GM23338 (cell line): ENCODE results near the gene SLC19A2. TPM values are rescaled to one million over a fixed set of nuclear protein-coding genes. Genes with fewer than 3 reads are reported as not detected.

ENCODE experiments used
- ATAC-seq: fragments of 200-7000 bp; cut with Tn5 transposase; 3 replicates; pipeline ENCODE4 v1.9.1; 2020
- DNase-seq: peaks from one replicate; pipeline ENCODE4 v3.0.0-alpha.2; 2015; ENCODE audit warnings: low spot score
- H2AFZ ChIP-seq: fragments of 200-600 bp; sonication (generic); 2 replicates; pipeline ENCODE4 v1.8.0; 2016; ENCODE audit warnings: antibody characterized with exemption, mild to moderate bottlenecking, moderate library complexity
- H3F3A ChIP-seq: fragments of 200-600 bp; sonication (generic); replicated peaks from 2 replicates; pipeline ENCODE4 v1.8.0; 2017; ENCODE audit warnings: antibody characterized with exemption, mixed run types, low read depth
- H3K27ac ChIP-seq: fragments of 200-600 bp; sonication (generic); 2 replicates; pipeline ENCODE4 v1.6.1; 2016; ENCODE audit warnings: low read depth
- H3K27me3 ChIP-seq: fragments of 200-600 bp; sonication (generic); 2 replicates; pipeline ENCODE4 v1.8.0; 2016; ENCODE audit warnings: mild to moderate bottlenecking, mixed run types, moderate library complexity; ENCODE audit not compliant: insufficient read depth
- H3K36me3 ChIP-seq: fragments of 200-600 bp; sonication (generic); 2 replicates; pipeline ENCODE4 v1.8.0; 2016; ENCODE audit warnings: mild to moderate bottlenecking; ENCODE audit not compliant: insufficient read depth
- H3K4me1 ChIP-seq: fragments of 200-600 bp; sonication (generic); 2 replicates; pipeline ENCODE4 v1.8.0; 2016; ENCODE audit warnings: mild to moderate bottlenecking, moderate library complexity; ENCODE audit not compliant: insufficient read depth
- H3K4me2 ChIP-seq: fragments of 200-600 bp; sonication (generic); 2 replicates; pipeline ENCODE4 v1.7.1; 2017; ENCODE audit warnings: mixed run types
- H3K4me3 ChIP-seq: fragments of 200-600 bp; sonication (generic); 2 replicates; pipeline ENCODE4 v1.6.1; 2016; ENCODE audit warnings: mixed run types
- H3K79me2 ChIP-seq: fragments of 200-600 bp; sonication (generic); replicated peaks from 2 replicates; pipeline ENCODE4 v1.8.0; 2017; ENCODE audit warnings: mild to moderate bottlenecking; ENCODE audit not compliant: insufficient read depth
- H3K9me2 ChIP-seq: fragments of 200-600 bp; sonication (generic); 2 replicates; pipeline ENCODE4 v1.8.0; 2017; ENCODE audit not compliant: insufficient read depth
- H4K20me1 ChIP-seq: fragments of 200-600 bp; sonication (generic); replicated peaks from 2 replicates; pipeline ENCODE4 v1.8.0; 2017; ENCODE audit warnings: mild to moderate bottlenecking; ENCODE audit not compliant: insufficient read depth
- H3K27ac Mint-ChIP-seq: 2 replicates; pipeline ENCODE4 v1.8.0; 2020; ENCODE audit warnings: inconsistent platforms, mild to moderate bottlenecking, moderate library complexity, mixed read lengths
- H3K27me3 Mint-ChIP-seq: 3 replicates; pipeline ENCODE4 v1.8.0; 2022; ENCODE audit warnings: low read depth, mild to moderate bottlenecking, moderate library complexity, mixed read lengths, inconsistent platforms; ENCODE audit not compliant: insufficient read depth, poor library complexity
- H3K36me3 Mint-ChIP-seq: 3 replicates; pipeline ENCODE4 v1.8.0; 2021; ENCODE audit warnings: low read depth, mild to moderate bottlenecking, inconsistent platforms, moderate library complexity, mixed read lengths
- H3K4me1 Mint-ChIP-seq: 3 replicates; pipeline ENCODE4 v1.8.0; 2020; ENCODE audit warnings: mild to moderate bottlenecking, inconsistent platforms, mixed read lengths
- H3K4me3 Mint-ChIP-seq: 3 replicates; pipeline ENCODE4 v1.8.0; 2021; ENCODE audit warnings: moderate library complexity, mild to moderate bottlenecking, inconsistent platforms, mixed read lengths
- H3K9me3 Mint-ChIP-seq: 3 replicates; pipeline ENCODE4 v1.8.0; 2020; ENCODE audit warnings: moderate library complexity, mild to moderate bottlenecking, inconsistent platforms, mixed read lengths
- CREB1 ChIP-seq: fragments of 250-450 bp; sonication (Bioruptor Pico); IDR thresholded peaks from 2 replicates; pipeline ENCODE4 v1.5.0; 2020; ENCODE audit warnings: low read depth, mild to moderate bottlenecking, moderate library complexity
- ETS1 ChIP-seq: IDR thresholded peaks from 2 replicates; pipeline ENCODE4 v1.6.1; 2016; ENCODE audit warnings: antibody characterized with exemption
- EZH2 ChIP-seq: fragments of 200-600 bp; sonication (generic); IDR thresholded peaks from one replicate; pipeline ENCODE4 v1.8.0; 2017; ENCODE audit warnings: antibody characterized with exemption, mild to moderate bottlenecking, low read depth; ENCODE audit not compliant: unreplicated experiment
- EZH2phosphoT487 ChIP-seq: fragments of 200-600 bp; sonication (generic); IDR thresholded peaks from one replicate; pipeline ENCODE4 v1.8.1; 2018; ENCODE audit warnings: antibody characterized with exemption; ENCODE audit not compliant: unreplicated experiment
- JUNB ChIP-seq: IDR thresholded peaks from one replicate; pipeline ENCODE4 v1.6.1; 2016; ENCODE audit warnings: antibody characterized with exemption; ENCODE audit not compliant: unreplicated experiment
- NANOG ChIP-seq: IDR thresholded peaks from 2 replicates; pipeline ENCODE4 v1.6.1; 2016; ENCODE audit warnings: antibody characterized with exemption, borderline replicate concordance
- POLR2AphosphoS5 ChIP-seq: IDR thresholded peaks from 2 replicates; pipeline ENCODE4 v1.6.1; 2016; ENCODE audit warnings: antibody characterized with exemption, low read depth
- REST ChIP-seq: IDR thresholded peaks from one replicate; pipeline ENCODE4 v1.6.1; 2018; ENCODE audit warnings: antibody characterized with exemption; ENCODE audit not compliant: unreplicated experiment
- STAT1 ChIP-seq: IDR thresholded peaks from one replicate; pipeline ENCODE4 v1.6.1; 2016; ENCODE audit warnings: antibody characterized with exemption; ENCODE audit not compliant: unreplicated experiment
- ZNF114 ChIP-seq: fragments of 250-450 bp; sonication (Bioruptor Pico); IDR thresholded peaks from 2 replicates; pipeline ENCODE4 v1.5.0; 2020; ENCODE audit warnings: mild to moderate bottlenecking, moderate library complexity
- ZNF331 ChIP-seq: fragments of 250-450 bp; sonication (Bioruptor Pico); IDR thresholded peaks from 2 replicates; pipeline ENCODE4 v1.5.0; 2020; ENCODE audit warnings: low read depth, mild to moderate bottlenecking, moderate library complexity
- ZNF462 ChIP-seq: fragments of 250-450 bp; sonication (Bioruptor Pico); IDR thresholded peaks from 2 replicates; pipeline ENCODE4 v1.5.0; 2020; ENCODE audit warnings: mild to moderate bottlenecking, moderate library complexity
- polyA plus RNA-seq: library from polyadenylated mRNA; unstranded; fragments of >200 nt; fragmentation: Nextera tagmentation; extraction: Ambion mirVana; gene quantifications from 2 replicates; pipeline ENCODE4 v1.2.1, GENCODE V29; 2016
- total RNA-seq: library from RNA; depleted of rRNA; stranded (reverse); fragments of >200 nt; shearing (Covaris generic); gene quantifications from 2 replicates; pipeline ENCODE4 v1.2.3, GENCODE V29; 2014
- TF ChIP-seq, protein P1 (sequence below), 2 experiments: fragments of 200-600 bp in 1 of 2; sonication (generic) in 1 of 2; conservative IDR thresholded peaks; 2 replicates each; pipeline versions ENCODE4 v1.5.1 to v1.6.1; 2016 to 2017; ENCODE audit warnings: antibody characterized with exemption in 2 of 2, low read depth in 2 of 2, mild to moderate bottlenecking in 2 of 2, moderate library complexity in 1 of 2

SLC19A2 gene
- total and polyA plus RNA-seq, 2 experiments from 2014 or later: 11.1 to 39.1 TPM

- TF ChIP-seq, protein P1, sequence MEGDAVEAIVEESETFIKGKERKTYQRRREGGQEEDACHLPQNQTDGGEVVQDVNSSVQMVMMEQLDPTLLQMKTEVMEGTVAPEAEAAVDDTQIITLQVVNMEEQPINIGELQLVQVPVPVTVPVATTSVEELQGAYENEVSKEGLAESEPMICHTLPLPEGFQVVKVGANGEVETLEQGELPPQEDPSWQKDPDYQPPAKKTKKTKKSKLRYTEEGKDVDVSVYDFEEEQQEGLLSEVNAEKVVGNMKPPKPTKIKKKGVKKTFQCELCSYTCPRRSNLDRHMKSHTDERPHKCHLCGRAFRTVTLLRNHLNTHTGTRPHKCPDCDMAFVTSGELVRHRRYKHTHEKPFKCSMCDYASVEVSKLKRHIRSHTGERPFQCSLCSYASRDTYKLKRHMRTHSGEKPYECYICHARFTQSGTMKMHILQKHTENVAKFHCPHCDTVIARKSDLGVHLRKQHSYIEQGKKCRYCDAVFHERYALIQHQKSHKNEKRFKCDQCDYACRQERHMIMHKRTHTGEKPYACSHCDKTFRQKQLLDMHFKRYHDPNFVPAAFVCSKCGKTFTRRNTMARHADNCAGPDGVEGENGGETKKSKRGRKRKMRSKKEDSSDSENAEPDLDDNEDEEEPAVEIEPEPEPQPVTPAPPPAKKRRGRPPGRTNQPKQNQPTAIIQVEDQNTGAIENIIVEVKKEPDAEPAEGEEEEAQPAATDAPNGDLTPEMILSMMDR (conservative IDR thresholded peaks at IDR 0.05; ENCODE audit: low read depth in 2 of 2): no peak
- no peak for TF ChIP-seq CREB1 (CRISPR knock-in tag)
- TF ChIP-seq REST: no peak
- TF ChIP-seq NANOG: no peak
- TF ChIP-seq POLR2AphosphoS5: no peak
- TF ChIP-seq STAT1: no peak
- TF ChIP-seq ZNF331 (CRISPR knock-in tag): no peak
- no peak for TF ChIP-seq EZH2
- no peak for TF ChIP-seq EZH2phosphoT487
- TF ChIP-seq ZNF462 (CRISPR knock-in tag): no peak
- TF ChIP-seq ZNF114 (CRISPR knock-in tag): no peak
- no peak for TF ChIP-seq ETS1
- no peak for TF ChIP-seq JUNB
- H3K79me2 ChIP-seq: no peaks in the 10 kb centered on the region
- no peaks in the 10 kb centered on the region for H3F3A ChIP-seq
- no peak overlapping the region for H3K4me3 Mint-ChIP-seq
- no peaks in the 10 kb centered on the region for H3K9me2 ChIP-seq
- H3K4me2 ChIP-seq: no peak overlapping the region
- H3K27me3 ChIP-seq: no peaks in the 10 kb centered on the region
- H3K27ac Mint-ChIP-seq: no peak overlapping the region
- DNase-seq (no peak), ATAC-seq (no peak)
- H3K36me3 ChIP-seq: no peaks in the 10 kb centered on the region
- H3K4me3 ChIP-seq: no peak overlapping the region
- H3K4me1 ChIP-seq: no peaks in the 10 kb centered on the region; the same call in 1 of the 2 replicates
- H3K36me3 Mint-ChIP-seq: no peaks in the 10 kb centered on the region
- peak overlapping the region; percentile 84 for H2AFZ ChIP-seq
- peaks cover 6% of the 10 kb centered on the region for H3K4me1 Mint-ChIP-seq
- H3K27ac ChIP-seq: no peak overlapping the region
- H3K27me3 Mint-ChIP-seq: no peaks in the 10 kb centered on the region
- no peaks in the 10 kb centered on the region for H4K20me1 ChIP-seq
- H3K9me3 Mint-ChIP-seq: no peaks in the 10 kb centered on the region
Observed at GRCh38 chr1:169513208-169513607, 27.5 kb upstream of the SLC19A2 start.
